Neural cell (in vitro differentiated cells): ENCODE data around the gene COG4. TPM values are rescaled to one million over a fixed set of nuclear protein-coding genes. Genes with fewer than 3 reads are reported as not detected.

Source experiments
- H2AFZ ChIP-seq: fragments of 200-600, 300-800 bp; sonication (generic), shearing (Covaris generic); 2 replicates; pipeline ENCODE4 v1.6.0; 2014; ENCODE audit warnings: low read depth, mild to moderate bottlenecking, antibody characterized with exemption, low read length, moderate library complexity
- H3F3A ChIP-seq: fragments of 200-600 bp; shearing (Covaris generic); 2 replicates; pipeline ENCODE4 v1.6.1; 2016; ENCODE audit warnings: mild to moderate bottlenecking, moderate library complexity, mixed read lengths, antibody characterized with exemption, low read length; ENCODE audit not compliant: insufficient read depth, poor library complexity, severe bottlenecking
- H3K27ac ChIP-seq: fragments of 200-600, 300-800 bp; sonication (generic), shearing (Covaris generic); 2 replicates; pipeline ENCODE4 v1.5.1; 2014; ENCODE audit warnings: mild to moderate bottlenecking, low read length, moderate library complexity
- H3K27me3 ChIP-seq: fragments of 300-800, 200-600 bp; sonication (generic), shearing (Covaris generic); 2 replicates; pipeline ENCODE4 v1.6.0; 2014; ENCODE audit warnings: mild to moderate bottlenecking, low read depth, low read length, moderate library complexity; ENCODE audit not compliant: insufficient read depth
- H3K36me3 ChIP-seq: fragments of 300-800, 200-600 bp; sonication (generic), shearing (Covaris generic); 2 replicates; pipeline ENCODE4 v1.5.1; 2014; ENCODE audit warnings: mild to moderate bottlenecking, antibody characterized with exemption, low read length, moderate library complexity; ENCODE audit not compliant: insufficient read depth
- H3K4me2 ChIP-seq: fragments of 300-800, 200-600 bp; sonication (generic), shearing (Covaris generic); 2 replicates; pipeline ENCODE4 v1.6.0; 2014; ENCODE audit warnings: mild to moderate bottlenecking, low read length
- H3K4me3 ChIP-seq: fragments of 300-800, 200-600 bp; sonication (generic), shearing (Covaris generic); 2 replicates; pipeline ENCODE4 v1.5.1; 2014; ENCODE audit warnings: mild to moderate bottlenecking, low read length, moderate library complexity
- H3K79me2 ChIP-seq: fragments of 200-600 bp; shearing (Covaris generic); replicated peaks from 2 replicates; pipeline ENCODE4 v1.6.0; 2014; ENCODE audit warnings: mild to moderate bottlenecking, low read length, moderate library complexity; ENCODE audit not compliant: insufficient read depth
- H3K9ac ChIP-seq: fragments of 300-800, 200-600 bp; sonication (generic), shearing (Covaris generic); 2 replicates; pipeline ENCODE4 v1.6.1; 2016; ENCODE audit warnings: mild to moderate bottlenecking, low read length, mixed read lengths
- H3K9me2 ChIP-seq: fragments of 200-600 bp; shearing (Covaris generic); 2 replicates; pipeline ENCODE4 v1.6.1; 2016; ENCODE audit warnings: mild to moderate bottlenecking, low read length, mixed read lengths; ENCODE audit not compliant: insufficient read depth
- H3K9me3 ChIP-seq: fragments of 200-600, 300-800 bp; sonication (generic), shearing (Covaris generic); 2 replicates; pipeline ENCODE4 v1.6.1; 2016; ENCODE audit warnings: mild to moderate bottlenecking, mixed run types, low read length, moderate library complexity, mixed read lengths
- H4K20me1 ChIP-seq: fragments of 200-600 bp; shearing (Covaris generic); 2 replicates; pipeline ENCODE4 v1.6.1; 2016; ENCODE audit warnings: mild to moderate bottlenecking, mixed run types; ENCODE audit not compliant: insufficient read depth
- CTCF ChIP-seq: fragments of 450-650 bp; IDR thresholded peaks from 2 replicates; pipeline ENCODE4 v1.5.1; 2014; ENCODE audit warnings: antibody characterized with exemption, mild to moderate bottlenecking, moderate library complexity; ENCODE audit not compliant: poor library complexity, severe bottlenecking
- EP300 ChIP-seq: fragments of 450-650 bp; conservative IDR thresholded peaks from 2 replicates; pipeline ENCODE4 v1.6.1; 2014; ENCODE audit warnings: antibody characterized with exemption, mild to moderate bottlenecking, moderate library complexity; ENCODE audit not compliant: poor library complexity, severe bottlenecking
- EZH2 ChIP-seq: fragments of 200-600, 300-800 bp; shearing (Covaris generic), sonication (generic); IDR thresholded peaks from 2 replicates; pipeline ENCODE4 v1.6.1; 2014; ENCODE audit warnings: antibody characterized with exemption, low read length, borderline replicate concordance, mild to moderate bottlenecking; ENCODE audit not compliant: insufficient read depth, poor library complexity, severe bottlenecking
- MXI1 ChIP-seq: fragments of 450-650 bp; conservative IDR thresholded peaks from 2 replicates; pipeline ENCODE4 v1.6.1; 2014; ENCODE audit warnings: antibody characterized with exemption, mild to moderate bottlenecking; ENCODE audit not compliant: poor library complexity, severe bottlenecking
- POLR2AphosphoS5 ChIP-seq: IDR thresholded peaks from 2 replicates; pipeline ENCODE4 v1.6.1; 2012
- RAD21 ChIP-seq: fragments of 450-650 bp; conservative IDR thresholded peaks from 2 replicates; pipeline ENCODE4 v1.6.1; 2014; ENCODE audit warnings: antibody characterized with exemption, mild to moderate bottlenecking, moderate library complexity
- REST ChIP-seq: IDR thresholded peaks from 2 replicates; pipeline ENCODE4 v1.6.1; 2012; ENCODE audit warnings: borderline replicate concordance
- SMC3 ChIP-seq: fragments of 450-650 bp; conservative IDR thresholded peaks from 2 replicates; pipeline ENCODE4 v1.6.1; 2014; ENCODE audit warnings: antibody characterized with exemption, mild to moderate bottlenecking, moderate library complexity; ENCODE audit not compliant: poor library complexity
- TAF1 ChIP-seq: IDR thresholded peaks from 2 replicates; pipeline ENCODE4 v1.6.1; 2012; ENCODE audit warnings: low read depth
- polyA plus RNA-seq: library from polyadenylated mRNA; depleted of rRNA; stranded (reverse); fragments of >200 nt; gene quantifications from 2 replicates; pipeline ENCODE4 v1.2.3, GENCODE V29; 2014

The COG4 gene
- polyA plus RNA-seq, 1 donor from 2014 or later: 185 TPM

DNA sequence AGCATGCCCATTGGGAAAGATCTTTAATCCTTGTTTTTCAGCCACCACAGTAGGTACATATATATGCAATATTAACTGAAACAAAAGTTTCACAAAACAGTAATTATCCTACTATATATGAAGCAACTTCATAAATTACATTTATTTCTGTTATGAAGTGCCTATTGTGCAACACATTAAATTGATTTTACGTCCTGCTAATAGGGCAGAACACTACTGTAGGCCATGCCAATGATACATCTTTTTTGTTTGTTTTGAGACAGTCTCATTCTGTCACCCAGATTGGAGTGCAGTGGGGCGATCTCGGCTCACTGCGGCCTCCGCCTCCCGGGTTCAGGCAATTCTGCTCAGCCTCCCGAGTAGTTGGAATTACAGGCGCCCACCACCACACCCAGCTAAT, 29.3 kb upstream of the COG4 start:
- H3K9me3 ChIP-seq: no peaks in the 10 kb centered on the region
- no peaks in the 10 kb centered on the region for H4K20me1 ChIP-seq
- peaks cover 11% of the 10 kb centered on the region for H3K36me3 ChIP-seq
- H3K4me3 ChIP-seq: no peak overlapping the region
- H3K9ac ChIP-seq: no peak overlapping the region
- H3K9me2 ChIP-seq: no peaks in the 10 kb centered on the region
- H3K27ac ChIP-seq: no peak overlapping the region
- TF ChIP-seq RAD21: no peak
- no peak for TF ChIP-seq SMC3
- TF ChIP-seq MXI1: no peak
- no peak for TF ChIP-seq EP300
- no peak for TF ChIP-seq EZH2
- no peak for TF ChIP-seq REST
- no peak for TF ChIP-seq CTCF
- no peak for TF ChIP-seq POLR2AphosphoS5
- TF ChIP-seq TAF1: no peak
- no peaks in the 10 kb centered on the region for H3F3A ChIP-seq
- no peaks in the 10 kb centered on the region for H3K27me3 ChIP-seq
- H2AFZ ChIP-seq: no peak overlapping the region
- no peaks in the 10 kb centered on the region for H3K79me2 ChIP-seq
- H3K4me2 ChIP-seq: no peak overlapping the region

- Histone ChIP-seq H4K20me1 (no peaks in the 10 kb centered on the region), H3K27ac (no peak overlapping the region), H3K4me2 (no peak overlapping the region), H3K4me3 (no peak overlapping the region), H3K9me3 (no peaks in the 10 kb centered on the region), H3K9ac (no peak overlapping the region), H3K27me3 (no peaks in the 10 kb centered on the region), H3K9me2 (no peaks in the 10 kb centered on the region), H3K79me2 (peaks cover 2% of the 10 kb centered on the region), H3K36me3 (peaks cover 9% of the 10 kb centered on the region), H3F3A (no peaks in the 10 kb centered on the region), H2AFZ (no peak overlapping the region)
- no peak for TF ChIP-seq REST
- TF ChIP-seq MXI1: no peak
- no peak for TF ChIP-seq POLR2AphosphoS5
- TF ChIP-seq CTCF: no peak
- TF ChIP-seq TAF1: no peak
- no peak for TF ChIP-seq SMC3
- TF ChIP-seq EP300: no peak
- no peak for TF ChIP-seq RAD21
- no peak for TF ChIP-seq EZH2
Measured at GRCh38 chr16:70551788-70552187, 28.4 kb upstream of the COG4 start.
